GM19238 (cell line): ENCODE results near the gene SAMD5.
"Not testable (repeated sequence)": the region's sequence is repeated elsewhere in the genome, so short reads cannot be mapped to it uniquely, and the experiment has no call there.

Source experiments
- DNase-seq: peaks from one replicate; pipeline ENCODE4 v3.0.0; 2011; ENCODE audit warnings: low spot score; ENCODE audit not compliant: insufficient read length

Gene SAMD5

DNA sequence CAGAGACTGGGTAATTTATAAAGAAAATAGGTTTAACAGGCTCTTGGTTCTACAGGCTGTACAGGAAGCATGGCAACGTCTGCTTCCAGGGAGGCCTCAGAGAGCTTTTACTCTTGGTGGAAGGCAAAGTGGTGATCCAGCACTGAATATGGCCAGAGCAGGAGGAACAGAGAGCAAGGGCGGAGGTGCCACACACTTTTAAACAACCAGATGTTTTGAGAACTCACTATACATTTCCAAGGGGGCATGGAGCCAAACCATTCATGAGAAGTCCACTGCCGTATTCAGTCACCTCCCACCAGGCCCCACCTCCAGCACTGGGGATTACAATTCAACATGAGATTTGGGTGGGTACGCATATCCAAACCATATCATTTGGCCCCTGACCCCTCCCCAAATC lies 18.7 kb downstream of the SAMD5 start:
- no peak for DNase-seq

DNA sequence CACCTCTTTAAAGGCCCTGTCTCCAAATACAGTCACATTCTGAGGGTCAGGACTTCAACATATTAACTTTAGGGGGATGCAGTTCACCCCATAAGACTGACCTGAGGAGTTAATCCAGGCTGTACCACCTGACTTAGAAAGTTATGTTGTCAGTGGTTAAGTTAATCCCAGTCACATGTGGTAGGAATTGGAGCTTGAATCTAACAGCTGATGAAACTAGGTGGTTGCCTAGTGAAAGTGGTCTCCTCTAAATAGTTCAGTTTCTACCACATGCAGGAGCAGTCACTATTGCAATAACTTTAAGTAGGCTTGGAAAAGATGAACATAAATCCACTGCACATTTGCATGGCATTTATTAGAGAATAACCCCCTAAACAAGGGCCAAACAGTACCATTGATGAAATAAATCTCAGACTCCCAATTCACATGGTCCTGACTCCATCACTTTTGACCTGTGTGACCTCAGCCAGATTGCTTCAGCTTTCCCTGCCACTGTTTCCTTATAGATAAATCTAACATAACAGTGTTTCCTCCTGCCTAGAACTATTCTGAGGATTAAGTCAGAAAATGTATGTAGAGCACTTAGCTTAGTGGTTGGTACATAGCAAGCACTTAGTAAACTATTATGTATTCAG lies 20.1 kb downstream of the SAMD5 start:
- no peak for DNase-seq

DNA sequence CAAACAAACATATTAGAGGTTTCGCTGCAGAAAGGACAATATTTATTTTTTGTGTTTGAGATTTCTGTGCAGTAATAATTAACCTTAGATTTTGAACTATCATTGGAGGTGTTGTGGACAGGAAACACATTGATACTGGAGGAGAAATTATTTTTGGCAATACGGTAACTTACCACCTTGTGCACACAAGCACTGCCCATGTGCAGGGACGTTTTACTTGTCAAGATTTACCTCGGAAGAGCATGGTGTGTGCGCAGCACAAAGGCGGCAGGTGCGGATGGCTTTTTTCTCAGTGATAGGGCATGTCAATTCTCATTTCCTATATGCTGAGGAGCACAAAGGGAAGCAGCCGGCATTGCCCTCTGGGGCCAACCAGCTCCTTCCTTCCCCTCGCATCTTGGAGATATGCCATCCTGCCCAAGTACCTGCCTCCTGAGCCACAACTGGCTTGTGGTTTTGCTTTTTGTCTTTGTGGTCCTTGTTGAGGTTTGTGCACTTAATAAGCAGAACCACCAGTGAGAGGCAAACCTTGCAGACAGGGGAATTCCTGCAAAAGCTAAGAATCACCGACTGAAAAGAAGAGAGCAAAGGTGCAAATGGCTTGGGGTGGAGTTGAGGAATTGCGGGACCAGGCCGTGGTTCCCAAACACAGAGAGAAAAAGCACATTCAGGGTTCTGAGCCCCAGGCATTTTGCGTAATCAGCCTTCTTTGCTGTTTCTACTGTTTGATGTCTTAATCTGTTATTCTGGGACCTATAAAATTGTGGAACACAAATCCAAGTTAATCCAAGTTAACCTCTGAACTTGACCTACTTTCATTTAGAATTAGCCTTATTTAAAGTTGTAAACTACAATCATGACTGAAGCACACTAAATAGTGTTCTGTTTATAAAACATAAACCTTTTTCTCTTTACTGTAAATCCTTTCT lies 21.9 kb downstream of the SAMD5 start:
- no peak for DNase-seq

DNA sequence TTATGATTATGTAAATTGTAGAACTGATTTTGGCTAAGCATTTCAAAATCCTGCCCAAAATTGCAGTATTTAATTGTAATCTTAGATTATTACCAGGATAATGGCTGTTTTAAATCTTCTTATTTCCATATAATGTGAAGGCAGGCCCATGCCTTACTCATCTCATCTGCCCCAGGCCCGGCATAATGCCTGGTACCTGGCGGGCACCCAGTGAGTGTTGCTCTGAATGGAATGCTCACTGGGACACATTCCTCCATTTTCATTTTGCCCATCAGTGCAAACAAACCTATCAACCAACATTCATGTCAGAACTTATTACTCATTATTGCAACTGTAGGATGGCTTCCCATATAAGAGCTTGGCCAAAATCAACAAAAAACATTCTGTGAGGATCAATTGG lies 22.8 kb downstream of the SAMD5 start:
- no peak for DNase-seq

DNA sequence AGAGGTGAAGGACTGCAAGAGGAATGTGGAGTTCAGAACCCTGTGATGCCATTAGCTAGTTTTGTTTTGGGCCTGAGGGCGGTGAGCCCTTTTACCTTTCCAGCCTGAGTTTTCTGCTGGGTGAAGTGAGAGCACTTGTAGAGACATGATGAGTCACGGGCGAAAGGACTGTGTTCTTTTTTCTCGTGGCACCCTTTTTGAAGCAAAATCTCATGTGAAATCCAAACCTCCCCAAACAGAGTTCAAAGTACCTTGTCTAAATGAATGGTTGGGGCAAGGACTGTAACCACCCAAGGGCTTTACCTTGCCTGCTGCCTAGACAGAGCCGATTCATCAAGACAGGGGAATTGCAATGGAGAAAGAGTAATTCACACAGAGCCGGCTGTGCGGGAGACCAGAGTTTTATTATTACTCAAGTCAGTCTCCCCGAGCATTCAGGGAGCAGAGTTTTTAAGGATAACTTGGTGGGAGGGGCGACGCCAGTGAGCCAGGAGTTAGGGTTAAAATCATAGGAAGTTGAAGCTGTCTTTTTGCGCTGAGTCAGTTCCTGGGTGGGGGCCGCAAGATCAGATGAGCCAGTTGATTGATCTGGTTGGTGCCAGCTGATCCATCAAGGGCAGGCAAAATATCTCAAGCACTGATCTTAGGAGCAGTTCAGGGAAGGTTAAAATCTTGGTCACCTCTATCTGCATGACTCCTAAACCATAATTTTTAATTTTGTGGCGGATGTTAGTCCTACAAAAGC lies 25.8 kb downstream of the SAMD5 start:
- DNase-seq, result no peak

DNA sequence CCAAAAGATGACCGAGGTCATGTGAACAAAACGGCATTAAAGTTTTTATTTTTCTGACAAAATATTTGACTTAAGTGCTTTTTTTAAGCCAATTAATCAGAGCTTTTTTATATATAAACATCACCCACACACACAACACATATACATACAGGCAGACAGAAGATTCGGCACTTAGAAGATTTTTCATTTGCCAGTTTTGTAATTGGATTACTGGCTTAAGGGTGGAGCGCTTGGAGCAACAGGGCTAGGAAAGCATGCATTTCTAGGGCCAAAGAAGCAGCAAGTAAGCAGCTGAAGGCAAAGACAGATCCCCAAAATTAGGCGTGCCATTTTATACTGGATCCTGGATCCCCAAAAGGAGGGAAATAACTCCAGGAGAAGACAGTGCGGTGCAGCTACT lies 30.3 kb downstream of the SAMD5 start:
- DNase-seq, result no peak

DNA sequence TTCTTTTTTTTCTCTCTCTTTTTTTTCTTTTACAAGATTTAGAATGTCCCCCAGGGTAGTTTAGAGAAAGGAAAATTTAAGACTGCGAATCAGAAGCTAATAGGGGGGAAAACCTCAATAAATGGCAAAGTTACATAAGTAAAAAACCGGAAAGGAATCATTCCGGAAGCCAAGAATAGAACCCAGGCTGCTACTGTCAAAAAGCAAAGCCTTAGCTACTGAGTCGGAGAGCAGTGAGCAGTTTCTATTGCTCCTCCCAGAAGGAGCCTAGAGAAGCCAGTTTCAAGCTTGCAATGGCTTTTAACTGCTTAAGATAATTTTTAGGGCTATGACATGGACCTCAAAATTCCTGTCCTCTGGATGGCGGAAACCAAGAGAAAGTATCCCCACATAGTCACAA lies 31.6 kb downstream of the SAMD5 start:
- DNase-seq, result no peak

DNA sequence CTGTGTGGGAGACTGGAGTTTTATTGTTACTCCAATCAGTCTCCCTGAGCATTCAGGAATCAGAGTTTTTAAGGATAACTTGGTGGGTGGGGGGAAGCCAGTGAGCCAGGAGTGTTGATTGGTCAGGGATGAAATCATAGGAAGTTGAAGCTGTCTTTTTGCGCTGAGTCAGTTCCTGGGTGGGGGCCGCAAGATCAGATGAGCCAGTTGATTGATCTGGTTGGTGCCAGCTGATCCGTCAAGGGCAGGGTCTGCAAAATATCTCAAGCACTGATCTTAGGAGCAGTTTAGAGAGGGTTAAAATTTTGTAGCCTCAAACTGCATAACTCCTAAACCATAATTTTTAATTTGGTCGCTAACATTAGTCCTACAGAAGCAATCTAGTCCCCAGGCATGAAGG lies 33.9 kb downstream of the SAMD5 start:
- not testable (repeated sequence) for DNase-seq

DNA sequence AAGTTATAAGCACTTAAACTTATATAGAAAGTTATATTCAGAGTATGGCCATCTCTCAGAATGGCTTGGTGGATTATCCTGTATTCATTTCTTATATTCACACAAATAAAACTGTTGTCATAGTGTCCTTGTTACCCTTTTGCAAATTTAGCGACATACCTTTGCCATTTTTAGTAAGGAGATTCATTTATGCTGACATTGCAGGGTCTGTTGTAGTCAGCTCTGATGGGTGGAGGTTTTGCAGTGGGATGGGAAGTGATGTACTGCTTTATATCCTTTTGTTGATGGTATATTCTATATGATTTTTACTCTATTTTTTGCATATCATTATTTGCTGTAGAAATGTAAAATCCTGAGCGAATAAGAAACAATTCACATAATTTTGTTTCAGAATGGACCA lies 35.9 kb downstream of the SAMD5 start:
- no peak for DNase-seq

DNA sequence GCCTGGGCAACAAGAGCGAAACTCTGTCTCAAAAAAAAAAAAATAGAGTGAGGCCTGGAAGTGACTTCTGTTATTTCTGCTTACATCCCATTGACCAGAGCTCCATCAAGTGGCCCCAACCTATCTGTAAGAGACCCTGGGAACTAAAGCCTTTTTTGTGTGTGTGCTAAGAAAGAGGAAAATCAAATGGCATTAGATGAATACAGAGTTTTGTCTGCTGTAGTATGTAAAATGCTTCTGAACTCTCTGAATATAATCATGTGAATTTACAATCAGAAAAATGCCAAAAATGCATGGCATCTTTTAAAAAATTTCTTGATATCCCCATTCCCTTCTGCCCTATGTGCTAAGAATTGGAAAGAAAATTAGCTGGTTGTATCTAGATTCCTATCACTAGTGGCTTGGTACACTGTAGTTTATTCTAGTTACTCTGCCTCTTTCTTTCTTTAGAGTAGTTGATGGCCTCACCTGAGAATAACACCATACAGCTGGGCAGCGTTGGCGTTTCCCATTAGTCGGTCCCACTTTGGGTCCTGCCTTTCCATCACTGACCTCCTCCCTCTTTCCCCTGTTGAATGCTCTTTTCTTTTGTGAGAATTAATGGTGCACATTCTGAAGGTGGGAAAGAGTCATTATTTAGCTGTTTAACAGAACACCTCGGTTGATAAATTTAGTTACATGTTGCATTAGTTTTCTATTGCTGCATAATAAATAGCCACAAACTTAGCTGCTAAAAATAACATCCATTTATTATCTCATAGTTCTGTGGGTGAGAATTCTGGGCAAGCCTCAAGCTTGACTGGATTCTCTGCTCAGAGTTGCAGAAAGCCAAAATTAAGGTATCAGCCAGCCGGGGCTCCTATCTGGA lies 38.2 kb downstream of the SAMD5 start:
- DNase-seq, result no peak

DNA sequence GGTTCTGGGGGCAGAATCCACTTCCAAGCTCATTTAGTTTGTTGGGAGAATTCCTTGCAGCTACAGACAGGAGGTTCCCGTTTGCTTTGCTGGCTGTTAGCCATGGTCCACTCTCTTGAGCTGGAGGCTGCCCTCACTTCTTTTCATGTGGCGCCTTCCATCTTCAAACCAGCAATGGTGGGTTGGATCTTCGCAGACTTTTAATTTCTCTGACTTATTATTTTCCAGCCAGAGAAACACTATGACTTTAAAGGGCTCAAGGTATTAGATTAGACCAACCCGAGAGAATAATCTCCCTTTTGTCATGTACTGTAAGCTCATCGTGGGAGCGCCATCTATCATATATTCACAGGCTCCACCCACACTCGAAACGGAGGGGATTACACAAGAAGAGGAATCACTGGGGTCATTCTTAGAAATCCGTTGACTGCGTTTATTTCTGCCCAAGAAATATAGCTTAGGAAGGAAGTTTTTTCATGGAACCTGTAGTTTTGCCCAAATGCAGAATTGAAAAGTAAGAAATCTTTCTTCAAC lies 38.9 kb downstream of the SAMD5 start:
- DNase-seq, result no peak

DNA sequence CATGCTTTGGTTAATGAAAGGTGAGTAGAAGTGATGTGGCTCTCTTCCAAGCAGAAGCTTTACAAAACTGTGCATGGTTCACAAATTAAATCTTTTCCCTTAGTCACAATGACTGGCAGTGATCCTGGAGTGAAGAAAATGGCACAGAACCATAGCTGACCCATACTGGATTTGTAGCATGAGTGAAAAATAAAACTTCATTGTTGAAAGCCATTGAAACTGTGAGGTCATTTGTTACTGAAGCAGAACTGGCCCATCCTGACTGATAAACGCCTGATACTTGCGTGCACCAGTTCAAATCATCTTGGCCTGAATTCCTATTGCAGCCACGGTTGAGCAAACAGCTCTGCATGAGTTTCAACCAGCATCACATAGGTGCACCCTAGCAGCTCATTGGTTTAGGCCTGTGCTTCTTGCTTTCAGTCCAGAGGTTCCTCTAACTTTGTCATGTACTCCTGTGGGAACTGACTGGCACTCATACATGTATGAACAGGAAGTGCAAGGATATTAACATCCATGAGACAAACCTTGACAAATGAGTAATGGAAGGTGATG lies 40.5 kb downstream of the SAMD5 start:
- DNase-seq, result no peak

DNA sequence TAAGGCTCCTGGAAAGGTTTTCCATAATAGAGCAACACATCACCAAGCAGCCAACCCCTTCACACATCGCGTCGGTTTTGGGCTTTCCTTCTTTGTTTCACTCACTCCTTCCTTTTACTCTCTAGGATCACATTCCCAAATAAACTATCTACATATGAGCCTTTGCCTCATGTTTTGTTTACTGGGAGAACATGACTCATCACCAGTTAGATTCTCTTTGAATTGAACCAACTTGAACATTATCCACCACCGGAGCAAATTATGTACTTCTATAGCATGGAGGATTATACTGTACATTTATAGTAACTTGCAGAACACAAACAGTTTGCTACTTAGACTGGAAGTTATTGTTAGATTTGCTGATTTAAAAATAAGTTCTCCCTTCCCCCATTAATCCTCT lies 41.0 kb downstream of the SAMD5 start:
- no peak for DNase-seq

DNA sequence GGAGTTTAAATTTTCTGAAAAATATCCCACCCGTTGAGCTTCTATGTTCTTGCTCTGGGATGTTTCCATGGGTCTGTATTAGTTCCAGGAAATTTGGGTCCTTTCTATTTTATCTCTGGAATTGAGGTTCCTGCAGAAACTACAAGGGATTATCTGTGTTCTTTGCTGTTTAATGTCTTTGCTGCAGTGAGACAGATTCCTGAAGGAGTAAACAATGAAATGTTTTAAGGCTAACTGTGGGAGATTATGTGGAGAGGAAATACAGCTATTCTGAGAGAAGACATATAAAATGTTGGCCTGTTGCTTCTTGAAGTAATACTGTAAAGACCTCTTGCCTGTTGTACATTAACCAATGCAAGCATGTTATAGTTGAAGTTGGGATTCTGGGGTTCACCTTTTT lies 43.5 kb downstream of the SAMD5 start:
- no peak for DNase-seq

DNA sequence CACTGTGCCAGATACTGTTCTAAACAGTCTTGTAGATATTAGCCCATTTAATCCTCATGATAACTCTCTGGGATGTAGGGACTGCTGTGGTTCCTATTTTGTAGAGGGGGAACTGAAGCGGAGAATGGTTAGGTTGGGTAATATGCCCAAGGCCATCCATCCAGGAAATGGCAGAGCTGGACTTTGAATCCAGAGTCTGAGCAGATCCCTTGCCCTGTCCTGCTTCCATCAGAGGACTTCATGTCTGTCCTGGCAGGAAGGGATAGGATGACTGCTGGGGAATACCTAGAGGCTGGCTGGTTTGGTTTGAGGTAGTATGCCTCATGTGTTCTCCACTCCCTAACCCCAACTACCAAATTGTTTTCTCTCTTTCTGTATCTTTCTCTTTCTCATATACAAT lies 44.6 kb downstream of the SAMD5 start:
- DNase-seq, result no peak

DNA sequence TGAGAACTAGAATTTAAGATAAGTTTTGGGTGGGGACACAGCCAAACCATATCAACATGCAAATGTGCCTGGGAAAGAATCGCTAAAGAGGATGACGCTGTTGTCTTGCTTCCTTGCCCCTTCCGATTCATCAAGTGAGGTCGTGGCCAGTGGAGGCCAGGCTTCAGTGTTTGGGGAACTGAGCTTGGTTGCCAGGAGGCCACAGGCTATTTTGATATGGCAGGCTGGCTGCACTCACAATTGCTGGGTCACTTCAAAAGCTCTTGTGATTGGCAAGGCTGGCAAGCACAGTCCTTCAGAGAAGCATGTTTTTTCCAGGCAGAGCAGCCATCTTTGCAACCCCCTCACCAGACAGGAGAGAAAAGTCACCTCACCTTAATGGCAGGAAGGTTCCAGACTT lies 45.8 kb downstream of the SAMD5 start:
- no peak for DNase-seq

DNA sequence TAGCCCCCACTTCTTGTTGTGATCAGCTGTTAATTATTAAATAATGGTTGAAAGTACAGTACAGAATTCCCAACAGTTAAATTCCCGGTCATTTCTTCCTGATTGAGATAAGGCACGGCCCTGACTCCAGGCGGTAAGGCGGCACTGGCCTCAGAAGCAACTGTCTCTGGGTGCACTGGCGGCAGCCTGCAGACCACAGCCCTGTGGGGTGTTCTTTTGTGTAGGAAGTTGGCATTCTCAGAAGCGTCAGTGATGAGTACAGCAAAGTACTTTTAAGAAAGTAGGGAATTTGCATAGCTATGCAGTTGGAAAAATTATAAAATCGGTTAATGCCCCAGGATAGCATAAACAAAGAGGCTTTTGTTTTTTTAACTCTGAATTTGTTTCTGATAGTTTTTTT lies 50.5 kb downstream of the SAMD5 start:
- no peak for DNase-seq

DNA sequence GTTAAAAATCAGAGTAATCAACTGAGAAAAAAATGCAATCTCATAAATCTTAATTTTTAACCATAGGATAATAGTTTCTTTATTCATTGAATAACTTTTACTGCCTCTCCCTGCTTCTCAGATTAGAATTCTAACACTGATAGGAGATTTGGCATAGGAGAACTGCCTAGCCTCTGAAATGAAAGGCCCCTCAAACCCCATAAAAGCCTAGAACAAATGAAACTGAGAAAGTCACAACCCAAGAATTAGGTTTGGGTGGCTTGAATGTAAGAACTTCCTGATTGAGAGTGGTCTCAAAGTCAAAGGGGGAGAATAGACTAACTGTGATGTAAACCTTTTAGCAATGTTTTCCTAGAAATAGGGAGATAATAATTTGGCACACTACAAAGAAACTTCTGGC lies 52.2 kb downstream of the SAMD5 start:
- no peak for DNase-seq

DNA sequence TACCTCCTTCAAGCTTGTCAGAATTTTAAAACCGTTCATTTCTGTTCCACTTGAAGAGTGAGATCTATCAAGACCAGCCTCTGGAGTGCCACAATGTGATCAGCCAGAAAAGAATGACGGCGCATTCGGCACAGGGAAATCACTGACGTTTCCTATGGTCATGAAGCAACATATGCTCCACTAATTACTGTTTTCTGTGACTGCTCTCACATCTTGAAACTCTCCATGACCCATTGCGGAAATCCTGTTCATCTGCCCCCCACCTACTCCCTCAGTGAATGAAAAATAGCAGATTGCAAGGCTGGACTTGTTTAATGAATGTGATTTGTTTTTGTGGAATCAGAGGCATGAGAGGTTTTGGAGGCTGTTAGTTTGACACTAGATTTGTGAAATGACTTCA lies 53.2 kb downstream of the SAMD5 start:
- no peak for DNase-seq

DNA sequence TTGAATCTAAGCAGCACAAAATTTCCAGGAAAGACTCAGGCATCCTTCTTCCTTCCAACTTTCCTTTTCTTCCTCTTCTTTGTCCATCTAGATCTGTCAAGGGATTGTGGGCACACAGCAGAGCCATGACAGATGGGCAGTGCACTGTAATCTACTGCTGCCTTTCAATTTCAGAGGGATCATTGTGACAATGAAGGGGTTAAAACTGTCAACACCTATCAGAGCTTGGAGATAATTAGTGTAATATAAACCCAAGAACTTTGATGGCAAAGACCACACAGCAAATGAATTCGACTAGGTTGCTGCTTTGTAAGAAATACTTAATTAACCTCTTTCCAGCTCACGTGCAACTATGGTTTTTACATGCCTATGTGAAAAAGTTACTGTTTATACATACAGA lies 55.0 kb downstream of the SAMD5 start:
- DNase-seq, result no peak

DNA sequence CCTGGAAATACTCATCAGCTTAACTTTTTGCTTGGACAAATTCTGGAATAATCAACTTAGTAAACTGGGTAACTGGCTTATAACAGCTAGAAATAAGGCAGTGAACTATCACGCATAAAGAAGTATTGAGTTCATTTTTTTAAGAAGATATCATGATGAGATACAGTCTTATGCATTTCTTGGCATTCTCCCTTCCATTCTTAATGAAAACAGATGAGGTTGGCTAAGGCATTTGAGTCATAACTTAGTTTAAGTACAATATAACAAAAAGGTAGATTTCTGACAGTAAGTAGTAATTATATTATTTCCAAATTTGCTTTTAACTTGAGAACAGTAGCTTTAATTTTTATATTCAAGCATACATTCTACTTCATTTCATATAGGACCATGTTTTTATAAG lies 56.1 kb downstream of the SAMD5 start:
- no peak for DNase-seq
